ENCODE data around the gene ARL4C.

GRCh38 chr2:234454433-234454832 is 42.4 kb downstream of the ARL4C start:
- TF ChIP-seq ZNF292 (tag by site-specific recombination; IDR thresholded peaks at IDR 0.05; ENCODE audit: borderline replicate concordance, low read depth) (no peak), ZNF629 (tag by site-specific recombination; IDR thresholded peaks at IDR 0.05) (no peak)
- TF ChIP-seq, protein P1, sequence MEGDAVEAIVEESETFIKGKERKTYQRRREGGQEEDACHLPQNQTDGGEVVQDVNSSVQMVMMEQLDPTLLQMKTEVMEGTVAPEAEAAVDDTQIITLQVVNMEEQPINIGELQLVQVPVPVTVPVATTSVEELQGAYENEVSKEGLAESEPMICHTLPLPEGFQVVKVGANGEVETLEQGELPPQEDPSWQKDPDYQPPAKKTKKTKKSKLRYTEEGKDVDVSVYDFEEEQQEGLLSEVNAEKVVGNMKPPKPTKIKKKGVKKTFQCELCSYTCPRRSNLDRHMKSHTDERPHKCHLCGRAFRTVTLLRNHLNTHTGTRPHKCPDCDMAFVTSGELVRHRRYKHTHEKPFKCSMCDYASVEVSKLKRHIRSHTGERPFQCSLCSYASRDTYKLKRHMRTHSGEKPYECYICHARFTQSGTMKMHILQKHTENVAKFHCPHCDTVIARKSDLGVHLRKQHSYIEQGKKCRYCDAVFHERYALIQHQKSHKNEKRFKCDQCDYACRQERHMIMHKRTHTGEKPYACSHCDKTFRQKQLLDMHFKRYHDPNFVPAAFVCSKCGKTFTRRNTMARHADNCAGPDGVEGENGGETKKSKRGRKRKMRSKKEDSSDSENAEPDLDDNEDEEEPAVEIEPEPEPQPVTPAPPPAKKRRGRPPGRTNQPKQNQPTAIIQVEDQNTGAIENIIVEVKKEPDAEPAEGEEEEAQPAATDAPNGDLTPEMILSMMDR (tag by site-specific recombination; IDR thresholded peaks at IDR 0.05) = no peak
